Loucy (cell line): Measurements from ENCODE around the gene ITGA11.
"Not testable (repeated sequence)": the region's sequence is repeated elsewhere in the genome, so short reads cannot be mapped to it uniquely, and the experiment has no call there.

Experiments used
- H2AFZ ChIP-seq: fragments of 200-600 bp; sonication (generic); 2 replicates; pipeline ENCODE4 v1.6.0; 2016; ENCODE audit warnings: antibody characterized with exemption, mild to moderate bottlenecking, low read length, moderate library complexity
- H3F3A ChIP-seq: fragments of 200-600 bp; 2 replicates; pipeline ENCODE4 v1.6.0; 2016; ENCODE audit warnings: antibody characterized with exemption, low read depth, mild to moderate bottlenecking
- H3K27me3 ChIP-seq: fragments of 200-600 bp; sonication (generic); 2 replicates; pipeline ENCODE4 v1.6.1; 2014; ENCODE audit warnings: low read length, mild to moderate bottlenecking; ENCODE audit not compliant: insufficient read depth, poor library complexity, severe bottlenecking
- H3K36me3 ChIP-seq: fragments of 200-600 bp; sonication (generic); 2 replicates; pipeline ENCODE4 v1.6.1; 2016; ENCODE audit warnings: low read length; ENCODE audit not compliant: insufficient read depth
- H3K4me1 ChIP-seq: fragments of 200-600 bp; sonication (generic); 2 replicates; pipeline ENCODE4 v1.5.1; 2014; ENCODE audit warnings: low read length, mild to moderate bottlenecking; ENCODE audit not compliant: insufficient read depth, poor library complexity, severe bottlenecking
- H3K4me2 ChIP-seq: fragments of 200-600 bp; sonication (generic); 2 replicates; pipeline ENCODE4 v1.6.0; 2014; ENCODE audit warnings: antibody characterized with exemption, low read length, low read depth, mild to moderate bottlenecking; ENCODE audit not compliant: poor library complexity, severe bottlenecking
- H3K4me3 ChIP-seq: fragments of 200-600 bp; sonication (generic); 2 replicates; pipeline ENCODE4 v1.5.1; 2014; ENCODE audit warnings: low read length, mild to moderate bottlenecking, mixed read lengths; ENCODE audit not compliant: poor library complexity, severe bottlenecking
- H3K79me2 ChIP-seq: fragments of 200-600 bp; sonication (generic); 2 replicates; pipeline ENCODE4 v1.6.1; 2014; ENCODE audit warnings: low read length; ENCODE audit not compliant: insufficient read depth
- H3K9ac ChIP-seq: fragments of 200-600 bp; sonication (generic); 2 replicates; pipeline ENCODE4 v1.6.0; 2014; ENCODE audit warnings: mild to moderate bottlenecking, low read depth, low read length, moderate library complexity; ENCODE audit not compliant: poor library complexity, severe bottlenecking
- H3K9me2 ChIP-seq: fragments of 200-600 bp; sonication (generic); replicated peaks from 2 replicates; pipeline ENCODE4 v1.6.1; 2016; ENCODE audit warnings: low read depth, low read length, mixed read lengths
- H3K9me3 ChIP-seq: fragments of 200-600 bp; sonication (generic); 2 replicates; pipeline ENCODE4 v1.6.1; 2014; ENCODE audit warnings: mild to moderate bottlenecking, antibody characterized with exemption, low read length, low read depth; ENCODE audit not compliant: insufficient read depth
- H4K20me1 ChIP-seq: fragments of 200-600 bp; sonication (generic); 2 replicates; pipeline ENCODE4 v1.6.0; 2014; ENCODE audit warnings: antibody characterized with exemption, low read length, mild to moderate bottlenecking; ENCODE audit not compliant: insufficient read depth, poor library complexity, severe bottlenecking
- EZH2phosphoT487 ChIP-seq: fragments of 200-600 bp; IDR thresholded peaks from 2 replicates; pipeline ENCODE4 v1.6.1; 2018; ENCODE audit warnings: antibody characterized with exemption, mild to moderate bottlenecking, moderate library complexity, borderline replicate concordance
- TF ChIP-seq, protein P1 (sequence below): fragments of 200-600 bp; sonication (generic); conservative IDR thresholded peaks from 2 replicates; pipeline ENCODE4 v1.5.1; 2014; ENCODE audit warnings: mild to moderate bottlenecking, antibody characterized with exemption, low read length

The ITGA11 gene

DNA sequence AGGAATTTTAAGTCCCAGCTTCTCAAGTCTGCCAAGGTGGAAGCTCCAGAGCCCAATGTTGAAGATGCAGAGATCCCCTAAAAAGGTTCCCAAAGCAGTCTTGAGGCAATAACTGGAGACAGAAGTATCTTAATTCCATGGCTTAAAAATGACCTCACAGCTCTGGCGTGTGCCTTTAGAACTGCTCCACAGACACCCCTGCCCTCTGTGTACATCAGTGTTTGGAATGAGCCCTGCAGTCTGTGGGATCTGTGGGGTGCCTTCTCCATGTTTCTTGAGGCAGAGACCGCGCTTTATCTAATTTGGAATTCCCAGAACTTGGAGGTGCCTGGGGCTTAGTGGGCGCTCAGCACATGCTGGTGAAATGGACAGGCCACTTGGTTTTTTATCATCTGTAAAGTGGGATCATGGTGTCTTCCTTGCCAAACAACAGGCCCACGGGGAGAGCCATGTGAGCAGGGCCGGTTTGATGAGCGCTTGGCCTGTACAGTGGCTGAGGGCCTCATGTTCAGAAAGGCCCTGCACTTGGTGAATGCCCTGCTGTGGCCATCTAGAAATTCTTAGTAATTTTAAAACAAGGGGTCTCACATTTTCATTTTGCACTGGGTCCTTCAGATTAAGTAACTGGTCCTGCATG lies 7.1 kb downstream of the ITGA11 start:
- Histone ChIP-seq H3K9ac (no peak overlapping the region), H3K4me3 (no peak overlapping the region), H3K27me3 (no peaks in the 10 kb centered on the region), H3K9me2 (no peaks in the 10 kb centered on the region), H3K4me1 (no peaks in the 10 kb centered on the region), H3K4me2 (no peak overlapping the region), H2AFZ (no peak overlapping the region), H3K79me2 (no peaks in the 10 kb centered on the region), H3K36me3 (no peaks in the 10 kb centered on the region), H4K20me1 (no peaks in the 10 kb centered on the region), H3K9me3 (no peaks in the 10 kb centered on the region), H3F3A (no peaks in the 10 kb centered on the region)
- TF ChIP-seq, protein P1, sequence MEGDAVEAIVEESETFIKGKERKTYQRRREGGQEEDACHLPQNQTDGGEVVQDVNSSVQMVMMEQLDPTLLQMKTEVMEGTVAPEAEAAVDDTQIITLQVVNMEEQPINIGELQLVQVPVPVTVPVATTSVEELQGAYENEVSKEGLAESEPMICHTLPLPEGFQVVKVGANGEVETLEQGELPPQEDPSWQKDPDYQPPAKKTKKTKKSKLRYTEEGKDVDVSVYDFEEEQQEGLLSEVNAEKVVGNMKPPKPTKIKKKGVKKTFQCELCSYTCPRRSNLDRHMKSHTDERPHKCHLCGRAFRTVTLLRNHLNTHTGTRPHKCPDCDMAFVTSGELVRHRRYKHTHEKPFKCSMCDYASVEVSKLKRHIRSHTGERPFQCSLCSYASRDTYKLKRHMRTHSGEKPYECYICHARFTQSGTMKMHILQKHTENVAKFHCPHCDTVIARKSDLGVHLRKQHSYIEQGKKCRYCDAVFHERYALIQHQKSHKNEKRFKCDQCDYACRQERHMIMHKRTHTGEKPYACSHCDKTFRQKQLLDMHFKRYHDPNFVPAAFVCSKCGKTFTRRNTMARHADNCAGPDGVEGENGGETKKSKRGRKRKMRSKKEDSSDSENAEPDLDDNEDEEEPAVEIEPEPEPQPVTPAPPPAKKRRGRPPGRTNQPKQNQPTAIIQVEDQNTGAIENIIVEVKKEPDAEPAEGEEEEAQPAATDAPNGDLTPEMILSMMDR, result no peak
- no peak for TF ChIP-seq EZH2phosphoT487

DNA sequence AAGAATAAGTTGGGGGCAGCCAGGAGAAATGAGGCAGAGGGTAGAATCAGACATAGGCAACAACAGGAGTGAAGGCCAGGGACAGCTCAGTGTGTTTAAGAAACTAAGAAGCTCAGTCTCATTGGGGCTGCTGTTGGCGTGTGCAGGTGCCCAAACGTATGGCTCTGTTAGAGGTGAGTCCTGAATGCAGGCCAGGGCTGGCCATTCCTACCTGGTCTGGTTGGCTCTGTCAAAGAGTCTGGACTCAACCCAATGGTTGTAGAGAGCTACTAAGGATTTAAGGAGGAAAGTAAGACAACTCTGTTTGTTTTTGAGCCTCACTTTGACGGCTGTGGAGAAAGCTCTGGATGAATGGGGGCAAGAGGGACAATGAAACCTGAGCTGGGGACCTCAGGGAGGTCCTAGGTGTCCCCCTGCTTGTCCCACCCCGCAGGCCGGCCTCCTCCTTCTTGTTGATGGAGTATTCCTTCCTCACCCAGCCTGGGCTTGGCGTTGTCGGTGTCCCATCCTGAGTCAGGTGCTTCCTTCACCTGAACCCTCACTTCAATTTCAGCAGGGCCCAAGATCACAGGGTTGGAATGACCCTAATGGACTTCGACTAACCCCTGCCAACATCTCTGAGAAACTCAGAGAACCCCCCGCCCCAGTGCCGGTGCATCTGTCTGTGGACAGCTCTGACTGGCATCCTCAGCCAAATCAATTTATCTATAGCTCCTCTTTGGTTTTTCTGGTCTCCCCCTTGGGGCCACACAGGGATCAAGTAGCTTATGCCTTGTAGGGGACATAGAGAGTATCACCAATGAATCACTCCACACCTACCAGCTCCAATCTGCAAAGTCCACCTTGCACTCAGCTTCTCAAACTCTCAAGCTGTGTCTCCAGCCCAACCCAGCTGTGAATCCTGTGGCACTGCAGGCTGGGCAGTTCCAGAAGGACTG lies 8.3 kb downstream of the ITGA11 start:
- Histone ChIP-seq H4K20me1 (no peaks in the 10 kb centered on the region), H3K36me3 (no peaks in the 10 kb centered on the region), H3K9me2 (no peaks in the 10 kb centered on the region), H3K79me2 (no peaks in the 10 kb centered on the region), H3K9me3 (no peaks in the 10 kb centered on the region), H3K9ac (no peak overlapping the region), H3K27me3 (no peaks in the 10 kb centered on the region), H2AFZ (no peak overlapping the region), H3K4me1 (no peaks in the 10 kb centered on the region), H3F3A (no peaks in the 10 kb centered on the region), H3K4me3 (no peak overlapping the region), H3K4me2 (no peak overlapping the region)
- TF ChIP-seq, protein P1, result no peak
- no peak for TF ChIP-seq EZH2phosphoT487

DNA sequence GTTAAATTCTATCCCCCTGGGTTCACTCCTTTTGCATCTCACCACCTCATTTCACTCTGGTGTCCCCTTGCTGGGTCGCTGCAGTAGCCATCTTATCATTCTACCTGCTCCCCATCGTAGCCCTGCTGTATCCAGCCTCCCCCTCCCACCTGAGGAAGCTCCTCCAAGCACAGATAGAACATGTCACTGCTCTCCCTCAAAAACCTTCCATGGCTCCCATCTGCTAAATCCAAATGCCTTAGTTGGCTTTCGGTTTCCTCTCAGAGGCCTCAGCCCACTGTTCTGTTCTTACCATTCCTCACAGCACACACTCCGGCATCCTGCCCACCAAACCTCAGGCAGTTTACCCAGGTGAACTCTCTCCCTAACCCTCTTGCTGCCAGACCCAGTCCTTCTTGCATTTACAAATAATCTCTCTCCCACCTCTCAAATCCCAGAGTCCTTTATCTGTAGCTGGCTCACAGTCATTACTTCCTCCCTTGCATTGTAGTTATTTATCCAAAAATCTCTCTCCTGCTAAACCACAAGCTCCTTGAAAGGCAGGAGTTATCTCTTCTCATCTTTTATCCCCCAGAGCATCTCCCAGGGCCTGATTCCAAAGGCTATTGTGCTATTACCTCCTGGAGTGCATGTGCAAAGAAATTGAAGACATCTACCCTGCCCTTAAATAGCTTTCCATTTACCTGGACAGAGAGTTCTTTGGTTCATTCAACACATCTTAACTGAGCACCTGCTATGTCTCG lies 9.4 kb downstream of the ITGA11 start:
- H3K79me2 ChIP-seq, H3K4me2 ChIP-seq, H3K27me3 ChIP-seq, H2AFZ ChIP-seq, H3K9me2 ChIP-seq, H3K36me3 ChIP-seq, H4K20me1 ChIP-seq, H3K4me1 ChIP-seq, H3F3A ChIP-seq, H3K9me3 ChIP-seq, H3K4me3 ChIP-seq, H3K9ac ChIP-seq: not testable (repeated sequence)
